GM06990 (cell line): ENCODE data around the gene EDN2.
A peak's percentile ranks its signal among the peaks of the same experiment; 100 is the strongest.

Experiments used
- DNase-seq: peaks from one replicate; pipeline ENCODE4 v3.0.0-alpha.2; 2011; ENCODE audit not compliant: insufficient read length; ENCODE audit errors: extremely low read depth
- H3K27me3 ChIP-seq: replicated peaks from 2 replicates; pipeline ENCODE4 v1.6.0; 2011; ENCODE audit warnings: low read length; ENCODE audit not compliant: control insufficient read depth, insufficient read depth
- H3K36me3 ChIP-seq: 2 replicates; pipeline ENCODE4 v1.5.1; 2011; ENCODE audit warnings: low read length; ENCODE audit not compliant: control insufficient read depth, insufficient read depth
- H3K4me3 ChIP-seq: replicated peaks from 2 replicates; pipeline ENCODE4 v1.5.1; 2011; ENCODE audit warnings: low read depth, mild to moderate bottlenecking, control low read depth, low read length
- CTCF ChIP-seq: IDR thresholded peaks from 2 replicates; pipeline ENCODE4 v1.5.1; 2011; ENCODE audit warnings: low read length, control low read depth, mild to moderate bottlenecking, inconsistent platforms; ENCODE audit not compliant: insufficient read depth, poor library complexity, severe bottlenecking

EDN2 gene

GRCh38 chr1:41444785-41445184, 39.7 kb downstream of the EDN2 start:
- no peak for TF ChIP-seq CTCF
- Histone ChIP-seq H3K27me3 (peaks cover 1% of the 10 kb centered on the region; the same call in 1 of the 2 replicates), H3K4me3 (no peak overlapping the region), H3K36me3 (no peaks in the 10 kb centered on the region)
- DNase-seq, result no peak

GRCh38 chr1:41444246-41444645, 40.2 kb downstream of the EDN2 start:
- H3K4me3 ChIP-seq, result no peak overlapping the region
- no peaks in the 10 kb centered on the region for H3K36me3 ChIP-seq
- peaks cover 1% of the 10 kb centered on the region; the same call in 1 of the 2 replicates for H3K27me3 ChIP-seq
- no peak for DNase-seq
- peak; percentile 21 for TF ChIP-seq CTCF

- peaks cover under 1% of the 10 kb centered on the region; the same call in 1 of the 2 replicates for H3K27me3 ChIP-seq
- H3K4me3 ChIP-seq, result no peak overlapping the region
- TF ChIP-seq CTCF, result no peak
- DNase-seq, result no peak
- H3K36me3 ChIP-seq, result no peaks in the 10 kb centered on the region
Observed at GRCh38 chr1:41442697-41443251, 41.7 kb downstream of the EDN2 start.

- no peaks in the 10 kb centered on the region for H3K36me3 ChIP-seq
- H3K4me3 ChIP-seq, result no peak overlapping the region
- no peak for TF ChIP-seq CTCF
- no peaks in the 10 kb centered on the region; the same call in 1 of the 2 replicates for H3K27me3 ChIP-seq
- DNase-seq, result no peak
Observed at GRCh38 chr1:41440321-41441085, 44.0 kb downstream of the EDN2 start.

- DNase-seq, result no peak
- H3K36me3 ChIP-seq, result no peaks in the 10 kb centered on the region
- no peak for TF ChIP-seq CTCF
Observed at GRCh38 chr1:41439234-41439633, 45.2 kb downstream of the EDN2 start.

GRCh38 chr1:41438711-41439110, 45.8 kb downstream of the EDN2 start:
- Histone ChIP-seq H3K4me3 (no peak overlapping the region), H3K27me3 (no peaks in the 10 kb centered on the region; the same call in 1 of the 2 replicates), H3K36me3 (no peaks in the 10 kb centered on the region)
- no peak for DNase-seq
- TF ChIP-seq CTCF, result no peak

More at GRCh38 chr1:41439234-41439633, 45.2 kb downstream of the EDN2 start:
- H3K27me3 ChIP-seq, result no peaks in the 10 kb centered on the region; the same call in 1 of the 2 replicates
- no peak overlapping the region for H3K4me3 ChIP-seq
